ENCODE results near the gene WSCD2.

- TF ChIP-seq CTCF (IDR thresholded peaks at IDR 0.05): no peak
- TF ChIP-seq POLR2A (IDR thresholded peaks at IDR 0.05): no peak
- no peak for TF ChIP-seq POLR2AphosphoS5 (IDR thresholded peaks at IDR 0.05)
Observed at GRCh38 chr12:108270035-108270848, 141.2 kb downstream of the WSCD2 start.

Measured in prostate gland (tissue), 2 donors.